Gastroesophageal sphincter (tissue), 4 donors: ENCODE data around the gene CTNNA3. TPM values are rescaled to one million over a fixed set of nuclear protein-coding genes. Genes with fewer than 3 reads are reported as not detected.

Experiments used
- ATAC-seq: fragments of 150-250 bp; one replicate; pipeline ENCODE4 v1.9.1; 2016; ENCODE audit warnings: mild to moderate bottlenecking, moderate library complexity
- H3K27ac ChIP-seq, 4 donors: fragments of 200-600 bp; sonication (generic) in 3 of 4; 1 replicate in 3 of 4; 2 replicates in 1 of 4; pipeline ENCODE4 v1.5.1; 2016 to 2019
- H3K27me3 ChIP-seq: fragments of 200-600 bp; sonication (generic); one replicate; pipeline ENCODE4 v1.5.1; 2019
- H3K36me3 ChIP-seq, 2 donors: fragments of 200-600 bp; sonication (generic); one replicate each; pipeline ENCODE4 v1.5.1; 2019; ENCODE audit warnings: control low read depth in 1 of 2
- H3K4me1 ChIP-seq, 3 donors: fragments of 200-600 bp; sonication (generic); 1 replicate in 2 of 3; 2 replicates in 1 of 3; pipeline ENCODE4 v1.5.1; 2016 to 2019; ENCODE audit warnings: control low read depth in 2 of 3
- H3K4me3 ChIP-seq, 2 donors: fragments of 200-600 bp; sonication (generic); one replicate each; pipeline ENCODE4 v1.5.1; 2019; ENCODE audit warnings: mild to moderate bottlenecking in 1 of 2, moderate library complexity in 1 of 2
- H3K9me3 ChIP-seq, 3 donors: fragments of 200-600 bp; sonication (generic); one replicate each; pipeline ENCODE4 v1.5.1; 2017 to 2019; ENCODE audit warnings: control low read depth in 2 of 3
- EP300 ChIP-seq: sonication (generic); formaldehyde crosslinking; IDR thresholded peaks from one replicate; pipeline ENCODE4 v1.6.1; 2017; ENCODE audit warnings: antibody characterized with exemption, mild to moderate bottlenecking
- POLR2A ChIP-seq, 2 donors: fragments of 450-650 bp; IDR thresholded peaks; one replicate each; pipeline ENCODE4 v1.6.1; 2017; ENCODE audit warnings: antibody characterized with exemption in 2 of 2, mild to moderate bottlenecking in 2 of 2, moderate library complexity in 1 of 2
- POLR2AphosphoS5 ChIP-seq: sonication (generic); formaldehyde crosslinking; IDR thresholded peaks from one replicate; pipeline ENCODE4 v1.6.1; 2017; ENCODE audit warnings: antibody characterized with exemption
- whole genome bisulfite sequencing, 2 donors: methylation state at CpG; one replicate each; pipeline ENCODE4 v1.1.5; 2018; ENCODE audit warnings: low coverage in 1 of 2; 5-methylcytosine and 5-hydroxymethylcytosine counted together
- total RNA-seq, 4 donors: library from RNA; depleted of rRNA; stranded (reverse); fragments of >200 nt; gene quantifications; one replicate each; pipeline ENCODE4 v1.1.0, GENCODE V29; 2016
- TF ChIP-seq, protein P1 (sequence below), 4 experiments: fragments of 200-600 bp in 2 of 4; fragments of 450-650 bp in 2 of 4; sonication (generic) in 1 of 4; IDR thresholded peaks; one replicate each; pipeline ENCODE4 v1.5.1; 2017 to 2019; ENCODE audit warnings: antibody characterized with exemption in 4 of 4, mild to moderate bottlenecking in 2 of 4, moderate library complexity in 2 of 4

The CTNNA3 gene
- total RNA-seq, 4 donors from 2014 or later: 5.1 to 22.0 (median 13.8) TPM

- no peak for TF ChIP-seq POLR2AphosphoS5
- TF ChIP-seq, protein P1, sequence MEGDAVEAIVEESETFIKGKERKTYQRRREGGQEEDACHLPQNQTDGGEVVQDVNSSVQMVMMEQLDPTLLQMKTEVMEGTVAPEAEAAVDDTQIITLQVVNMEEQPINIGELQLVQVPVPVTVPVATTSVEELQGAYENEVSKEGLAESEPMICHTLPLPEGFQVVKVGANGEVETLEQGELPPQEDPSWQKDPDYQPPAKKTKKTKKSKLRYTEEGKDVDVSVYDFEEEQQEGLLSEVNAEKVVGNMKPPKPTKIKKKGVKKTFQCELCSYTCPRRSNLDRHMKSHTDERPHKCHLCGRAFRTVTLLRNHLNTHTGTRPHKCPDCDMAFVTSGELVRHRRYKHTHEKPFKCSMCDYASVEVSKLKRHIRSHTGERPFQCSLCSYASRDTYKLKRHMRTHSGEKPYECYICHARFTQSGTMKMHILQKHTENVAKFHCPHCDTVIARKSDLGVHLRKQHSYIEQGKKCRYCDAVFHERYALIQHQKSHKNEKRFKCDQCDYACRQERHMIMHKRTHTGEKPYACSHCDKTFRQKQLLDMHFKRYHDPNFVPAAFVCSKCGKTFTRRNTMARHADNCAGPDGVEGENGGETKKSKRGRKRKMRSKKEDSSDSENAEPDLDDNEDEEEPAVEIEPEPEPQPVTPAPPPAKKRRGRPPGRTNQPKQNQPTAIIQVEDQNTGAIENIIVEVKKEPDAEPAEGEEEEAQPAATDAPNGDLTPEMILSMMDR (IDR thresholded peaks at IDR 0.05): no peak
- TF ChIP-seq EP300: no peak
- TF ChIP-seq POLR2A (IDR thresholded peaks at IDR 0.05): no peak
- ATAC-seq: no peak
- Histone ChIP-seq H3K27me3 (no peaks in the 10 kb centered on the region), H3K4me3 (no peak overlapping the region), H3K4me1 (no peaks in the 10 kb centered on the region), H3K36me3 (no peaks in the 10 kb centered on the region), H3K27ac (no peak overlapping the region), H3K9me3 (no peaks in the 10 kb centered on the region)
These were observed 413.1 kb downstream of the CTNNA3 start for GRCh38 chr10:67282871-67283270.

DNA sequence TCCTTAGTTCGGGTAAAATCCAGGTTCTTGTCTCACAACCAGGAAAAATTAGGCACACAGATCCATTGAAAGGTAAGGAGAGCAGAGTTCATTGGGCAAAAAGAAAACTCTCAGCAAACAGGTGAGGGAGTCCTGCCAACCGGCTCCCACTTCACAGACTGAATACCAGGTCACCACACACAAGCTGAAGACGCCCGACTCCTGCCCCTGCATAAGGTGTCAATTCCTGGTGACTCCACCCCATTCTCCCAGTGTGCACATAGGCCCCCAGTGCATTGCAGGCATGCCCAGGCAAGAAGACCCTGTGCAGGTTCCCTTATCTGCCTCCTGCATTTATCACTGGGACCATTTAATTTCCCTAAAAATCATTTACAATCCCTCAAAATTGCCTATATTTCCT lies 415.6 kb downstream of the CTNNA3 start:
- 90 to 92% methylated on average over 3 to 4 of the region's 4 CpGs for WGBS, 2 donors
- no peak for TF ChIP-seq POLR2A (IDR thresholded peaks at IDR 0.05)
- TF ChIP-seq, protein P1 (IDR thresholded peaks at IDR 0.05): no peak
- no peak for TF ChIP-seq EP300
- TF ChIP-seq POLR2AphosphoS5: no peak
- Histone ChIP-seq H3K36me3 (no peaks in the 10 kb centered on the region), H3K4me1 (no peaks in the 10 kb centered on the region), H3K9me3 (no peaks in the 10 kb centered on the region), H3K27ac (no peak overlapping the region), H3K27me3 (no peaks in the 10 kb centered on the region), H3K4me3 (no peak overlapping the region)
- no peak for ATAC-seq

DNA sequence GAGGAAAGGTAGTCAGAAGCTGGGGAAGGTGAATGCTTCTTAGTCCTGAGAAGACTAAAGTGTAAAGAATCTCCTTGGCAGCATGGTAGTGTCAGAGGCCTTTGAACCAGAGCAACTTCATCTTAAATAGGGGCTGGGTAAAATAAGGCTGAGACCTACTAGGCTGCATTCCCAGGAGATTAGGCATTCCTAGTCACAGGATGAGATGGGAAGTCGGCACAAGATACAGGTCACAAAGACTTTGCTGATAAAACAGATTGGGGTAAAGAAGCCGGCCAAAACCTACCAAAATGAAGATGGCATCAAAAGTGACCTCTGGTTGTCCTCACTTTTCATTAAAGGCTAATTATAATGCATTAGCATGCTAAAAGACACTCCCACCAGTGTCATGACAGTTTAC lies 418.6 kb downstream of the CTNNA3 start:
- 66 to 100% methylated on average over 2 of the region's 2 CpGs for WGBS, 2 donors
- H3K9me3 ChIP-seq: no peaks in the 10 kb centered on the region
- no peak for ATAC-seq
- TF ChIP-seq, protein P1 (IDR thresholded peaks at IDR 0.05): no peak
- TF ChIP-seq POLR2AphosphoS5 (no peak), EP300 (no peak), POLR2A (IDR thresholded peaks at IDR 0.05) (no peak)
- no peaks in the 10 kb centered on the region for H3K4me1 ChIP-seq
- no peak overlapping the region for H3K27ac ChIP-seq
- H3K27me3 ChIP-seq: no peaks in the 10 kb centered on the region
- H3K36me3 ChIP-seq: no peaks in the 10 kb centered on the region
- H3K4me3 ChIP-seq: no peak overlapping the region

- Histone ChIP-seq H3K36me3 (no peaks in the 10 kb centered on the region), H3K27me3 (no peaks in the 10 kb centered on the region), H3K4me3 (no peak overlapping the region), H3K4me1 (no peaks in the 10 kb centered on the region), H3K27ac (no peak overlapping the region), H3K9me3 (no peaks in the 10 kb centered on the region)
- ATAC-seq: no peak
- 31 to 37% methylated on average over 3 of the region's 3 CpGs for WGBS, 2 donors
- TF ChIP-seq EP300 (no peak), POLR2AphosphoS5 (no peak), POLR2A (IDR thresholded peaks at IDR 0.05) (no peak)
- TF ChIP-seq, protein P1 (IDR thresholded peaks at IDR 0.05): no peak
These were observed 426.2 kb downstream of the CTNNA3 start for GRCh38 chr10:67269828-67270227.

DNA sequence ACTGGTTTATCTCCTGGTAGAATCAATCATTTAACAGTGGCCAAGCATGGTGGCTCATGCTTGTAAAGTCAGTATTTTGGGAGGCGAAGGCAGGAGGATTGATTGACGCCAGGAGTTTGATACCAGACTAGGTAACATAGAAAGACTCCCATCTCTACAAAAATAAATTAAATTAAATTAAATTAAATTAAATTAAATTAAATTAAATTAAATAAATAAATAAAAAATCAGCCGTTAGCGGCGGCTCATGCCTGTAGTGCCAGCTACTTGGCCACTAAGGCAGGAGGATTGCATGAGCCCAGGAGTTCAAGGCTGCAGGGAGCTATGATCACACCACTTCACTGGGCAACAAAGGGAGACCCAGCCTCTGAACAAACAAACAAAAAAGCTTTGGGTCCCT lies 427.8 kb downstream of the CTNNA3 start:
- H3K27me3 ChIP-seq: no peaks in the 10 kb centered on the region
- no peaks in the 10 kb centered on the region for H3K9me3 ChIP-seq
- ATAC-seq: no peak
- no peak for TF ChIP-seq POLR2A (IDR thresholded peaks at IDR 0.05)
- TF ChIP-seq EP300: no peak
- no peak for TF ChIP-seq POLR2AphosphoS5
- TF ChIP-seq, protein P1 (IDR thresholded peaks at IDR 0.05): no peak
- H3K27ac ChIP-seq: no peak overlapping the region
- H3K36me3 ChIP-seq: no peaks in the 10 kb centered on the region
- H3K4me1 ChIP-seq: no peaks in the 10 kb centered on the region
- H3K4me3 ChIP-seq: no peak overlapping the region
- WGBS, 2 donors: 88 to 96% methylated on average over 5 of the region's 5 CpGs
